Sigmoid colon (tissue), 4 donors: ENCODE measurements around the gene DAPL1.

ENCODE experiments used
- POLR2A ChIP-seq, 2 donors: fragments of 450-650 bp; IDR thresholded peaks; one replicate each; pipeline ENCODE4 v1.6.1; 2016; ENCODE audit warnings: antibody characterized with exemption in 2 of 2, mild to moderate bottlenecking in 2 of 2, moderate library complexity in 2 of 2
- POLR2AphosphoS5 ChIP-seq, 4 donors: sonication (generic); formaldehyde crosslinking; IDR thresholded peaks; one replicate each; pipeline ENCODE4 v1.6.1; 2017; ENCODE audit warnings: antibody characterized with exemption in 4 of 4
- TF ChIP-seq, protein P1 (sequence below), 4 experiments: fragments of 450-650 bp in 3 of 4; fragments of 200-600 bp in 1 of 4; IDR thresholded peaks; one replicate each; pipeline ENCODE4 v1.5.1; 2016 to 2019; ENCODE audit warnings: antibody characterized with exemption in 4 of 4, mild to moderate bottlenecking in 3 of 4, moderate library complexity in 2 of 4

DNA sequence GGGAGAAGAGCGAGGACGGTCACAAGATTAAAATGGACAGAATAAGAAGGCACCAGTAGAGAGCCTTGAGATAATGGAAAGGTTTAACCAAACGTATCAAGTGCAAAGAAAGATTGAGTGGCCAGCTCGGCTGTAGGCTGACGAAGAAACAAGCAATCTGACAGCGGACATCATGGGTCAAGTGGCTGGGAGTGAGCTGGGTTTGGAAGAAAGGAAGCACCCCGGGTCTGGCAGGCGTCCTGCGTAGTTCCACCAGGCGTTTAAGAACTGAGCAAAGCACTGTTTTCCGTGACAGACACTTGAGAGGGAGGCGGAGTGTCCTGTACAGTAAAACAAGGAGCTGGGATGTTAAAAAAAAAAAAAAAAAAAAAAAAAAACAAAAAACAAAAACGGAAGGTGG is 27.1 kb downstream of the DAPL1 start:
- TF ChIP-seq, protein P1, sequence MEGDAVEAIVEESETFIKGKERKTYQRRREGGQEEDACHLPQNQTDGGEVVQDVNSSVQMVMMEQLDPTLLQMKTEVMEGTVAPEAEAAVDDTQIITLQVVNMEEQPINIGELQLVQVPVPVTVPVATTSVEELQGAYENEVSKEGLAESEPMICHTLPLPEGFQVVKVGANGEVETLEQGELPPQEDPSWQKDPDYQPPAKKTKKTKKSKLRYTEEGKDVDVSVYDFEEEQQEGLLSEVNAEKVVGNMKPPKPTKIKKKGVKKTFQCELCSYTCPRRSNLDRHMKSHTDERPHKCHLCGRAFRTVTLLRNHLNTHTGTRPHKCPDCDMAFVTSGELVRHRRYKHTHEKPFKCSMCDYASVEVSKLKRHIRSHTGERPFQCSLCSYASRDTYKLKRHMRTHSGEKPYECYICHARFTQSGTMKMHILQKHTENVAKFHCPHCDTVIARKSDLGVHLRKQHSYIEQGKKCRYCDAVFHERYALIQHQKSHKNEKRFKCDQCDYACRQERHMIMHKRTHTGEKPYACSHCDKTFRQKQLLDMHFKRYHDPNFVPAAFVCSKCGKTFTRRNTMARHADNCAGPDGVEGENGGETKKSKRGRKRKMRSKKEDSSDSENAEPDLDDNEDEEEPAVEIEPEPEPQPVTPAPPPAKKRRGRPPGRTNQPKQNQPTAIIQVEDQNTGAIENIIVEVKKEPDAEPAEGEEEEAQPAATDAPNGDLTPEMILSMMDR (IDR thresholded peaks at IDR 0.05), result no peak
- TF ChIP-seq POLR2AphosphoS5 (IDR thresholded peaks at IDR 0.05), result no peak
- no peak for TF ChIP-seq POLR2A (IDR thresholded peaks at IDR 0.05)
